NOMO-1 (cell line): ENCODE data around the gene FRRS1L.

Experiments
- DNase-seq, 2 experiments: peaks; one replicate each; lab custom pipeline; 2025; ENCODE audit not compliant: unreplicated experiment in 2 of 2; lab: John Stamatoyannopoulos, UW

The FRRS1L gene

GRCh38 chr9:109166771-109167601 lies at the start of gene FRRS1L:
TSS of gene FRRS1L (minus strand) at chr9:109167249. CDS start at chr9:109167138, 111 bp downstream.
- DNase-seq = no peak

GRCh38 chr9:109214414-109214813 lies 47.4 kb upstream of the FRRS1L start:
- DNase-seq = no peak

- no peak for DNase-seq
Observed at GRCh38 chr9:109213285-109214121, 46.5 kb upstream of the FRRS1L start.

GRCh38 chr9:109212768-109213167 lies 45.7 kb upstream of the FRRS1L start:
- DNase-seq = no peak

GRCh38 chr9:109206670-109207069 lies 39.6 kb upstream of the FRRS1L start:
- no peak for DNase-seq

- no peak for DNase-seq
Observed at GRCh38 chr9:109205526-109205925, 38.5 kb upstream of the FRRS1L start.

- no peak for DNase-seq
Observed at GRCh38 chr9:109203761-109204360, 36.8 kb upstream of the FRRS1L start.

- DNase-seq = no peak
Observed at GRCh38 chr9:109199676-109200075, 32.6 kb upstream of the FRRS1L start.

- DNase-seq = no peak
Observed at GRCh38 chr9:109198736-109199382, 31.8 kb upstream of the FRRS1L start.

GRCh38 chr9:109193974-109194556 lies 27.0 kb upstream of the FRRS1L start:
- DNase-seq = no peak

- no peak for DNase-seq
Observed at GRCh38 chr9:109192732-109193361, 25.8 kb upstream of the FRRS1L start.

- no peak for DNase-seq
Observed at GRCh38 chr9:109191746-109192145, 24.7 kb upstream of the FRRS1L start.

- no peak for DNase-seq
Observed at GRCh38 chr9:109190151-109190550, 23.1 kb upstream of the FRRS1L start.

GRCh38 chr9:109186857-109187520 lies 19.9 kb upstream of the FRRS1L start:
- DNase-seq = no peak

GRCh38 chr9:109182940-109183798 lies 16.1 kb upstream of the FRRS1L start:
- DNase-seq = no peak

- no peak for DNase-seq
Observed at GRCh38 chr9:109182550-109182939, 15.5 kb upstream of the FRRS1L start.

GRCh38 chr9:109181284-109181683 lies 14.2 kb upstream of the FRRS1L start:
- no peak for DNase-seq

GRCh38 chr9:109179801-109180523 lies 12.9 kb upstream of the FRRS1L start:
- no peak for DNase-seq
